Measurements from ENCODE around the gene STK39.
A peak's percentile ranks its signal among the peaks of the same experiment; 100 is the strongest.

STK39 gene

DNA sequence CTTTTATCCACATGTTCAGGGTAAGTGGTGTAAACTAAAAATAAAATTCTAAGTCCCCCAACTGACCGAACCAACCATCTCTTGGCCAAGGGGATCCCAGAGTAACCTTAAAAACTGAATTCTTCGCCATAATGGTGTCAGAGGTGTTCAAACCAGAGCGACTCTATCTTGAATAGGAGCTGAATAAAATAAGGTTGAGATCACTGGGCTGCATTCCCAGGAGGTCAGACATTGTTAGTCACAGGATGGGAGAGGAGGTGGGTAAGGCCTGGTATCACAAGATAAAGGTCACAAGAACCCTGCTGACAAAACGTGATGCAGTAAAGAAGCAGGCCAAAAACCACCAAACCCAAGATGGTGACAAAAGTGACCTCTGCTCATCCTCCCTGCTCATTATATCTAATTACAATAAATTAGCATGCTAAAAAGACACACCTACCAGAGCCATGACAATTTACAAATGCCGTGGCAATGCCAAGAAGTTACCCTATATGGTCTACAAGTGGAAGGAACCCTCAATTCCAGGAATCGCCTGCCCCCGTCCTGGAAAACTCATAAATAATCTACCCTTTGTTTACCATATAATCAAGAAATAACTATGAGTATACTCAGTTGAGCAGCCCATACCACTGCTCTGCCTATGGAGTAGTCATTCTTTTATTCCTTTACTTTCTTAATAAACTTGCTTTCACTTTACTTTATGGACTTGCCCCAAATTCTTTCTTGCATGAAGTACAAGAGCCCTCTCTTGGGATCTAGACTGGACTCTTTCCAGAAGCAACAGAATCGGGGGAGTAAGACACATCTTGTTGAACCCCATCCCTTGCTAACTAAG is 302.4 kb downstream of the STK39 start:
- no peak for DNase-seq

DNA sequence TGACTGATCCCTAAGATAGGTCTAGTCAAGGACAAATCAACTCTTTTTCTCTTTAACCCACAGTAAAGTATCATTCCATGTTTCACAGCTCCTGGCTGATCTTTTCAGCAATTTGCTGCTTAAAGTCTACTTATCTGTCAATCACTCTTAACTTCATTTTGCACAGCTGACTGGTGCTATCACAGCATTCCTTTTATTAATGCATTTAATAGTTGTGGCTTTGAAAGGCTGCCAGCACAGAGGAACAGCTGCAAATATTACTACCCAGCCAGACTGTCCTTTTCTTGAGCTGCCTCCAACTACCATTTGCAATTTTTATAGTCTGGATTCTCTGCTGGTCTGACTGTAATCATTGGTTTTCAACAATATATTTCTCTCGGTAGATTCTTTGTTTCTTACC is 303.5 kb downstream of the STK39 start:
- DNase-seq = no peak

DNA sequence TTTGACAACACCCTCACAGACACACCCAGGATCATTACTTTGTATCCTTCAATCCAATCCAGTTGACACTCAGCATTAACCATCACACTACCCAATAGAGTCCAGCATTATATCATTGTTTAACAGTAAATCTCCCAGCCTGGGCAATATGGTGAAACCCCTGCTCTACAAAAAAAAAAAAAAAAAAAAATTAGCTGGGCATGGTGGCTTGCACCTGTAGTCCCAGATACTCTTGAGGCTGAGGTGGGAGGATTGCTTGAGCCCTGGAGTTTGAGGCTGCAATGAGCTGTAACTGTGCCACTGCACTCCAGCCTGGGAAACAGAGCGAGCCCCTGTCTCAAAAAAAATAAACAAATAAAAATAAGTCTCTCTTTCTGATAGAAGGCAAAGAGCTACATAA is 304.0 kb downstream of the STK39 start:
- no peak for DNase-seq

DNA sequence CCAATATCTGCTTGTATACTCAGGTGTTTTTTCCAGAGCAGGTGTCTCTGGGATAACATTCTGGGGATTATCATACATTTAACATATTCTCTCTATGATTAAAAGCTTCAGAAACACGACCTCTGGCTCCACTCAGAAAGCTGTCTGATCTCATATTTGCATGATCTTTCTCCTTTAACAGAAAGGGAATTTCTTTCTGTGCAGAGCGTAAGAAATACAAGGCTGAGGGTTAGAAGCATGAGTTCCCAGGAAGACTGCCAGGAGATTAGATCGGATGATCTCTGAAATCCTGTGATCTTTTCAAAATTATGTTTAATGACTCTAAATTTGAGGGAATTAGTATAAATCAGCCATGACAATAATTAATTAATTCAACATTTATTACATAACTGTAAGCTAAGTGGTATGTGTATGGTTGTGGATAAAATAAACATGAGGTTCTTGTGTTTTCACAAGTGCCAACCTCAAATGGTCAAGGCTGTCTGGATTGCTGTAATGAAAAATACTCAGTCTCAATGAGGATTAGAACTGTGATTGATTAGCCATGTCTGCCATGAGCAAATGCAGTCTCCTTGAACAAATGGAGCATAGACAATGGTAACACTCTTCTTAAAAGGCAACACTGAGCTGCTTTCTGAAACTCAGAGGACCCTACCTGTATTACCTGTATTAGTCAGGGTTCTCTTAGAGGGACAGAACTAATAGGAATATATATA is 304.9 kb downstream of the STK39 start:
- DNase-seq = no peak

DNA sequence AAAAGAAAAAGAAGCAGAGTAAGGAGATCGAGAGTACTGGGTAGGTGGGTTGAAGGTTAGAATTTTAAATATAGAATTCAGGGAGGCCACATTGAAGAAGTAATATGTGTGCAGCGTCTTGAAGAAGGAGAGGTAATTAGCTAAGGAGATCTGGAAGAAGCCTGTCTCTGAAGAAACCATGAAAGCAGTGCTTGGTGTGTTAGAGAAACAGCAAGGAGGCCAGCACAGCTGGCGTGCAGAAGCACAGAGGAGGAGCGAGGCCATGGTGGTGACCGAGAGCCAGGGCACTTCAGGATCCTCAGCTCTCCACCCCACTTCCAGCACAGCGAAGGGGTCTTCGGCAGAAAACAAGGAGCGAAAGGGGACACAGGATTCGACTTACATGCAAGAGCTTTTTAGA is 305.8 kb downstream of the STK39 start:
- DNase-seq = no peak

DNA sequence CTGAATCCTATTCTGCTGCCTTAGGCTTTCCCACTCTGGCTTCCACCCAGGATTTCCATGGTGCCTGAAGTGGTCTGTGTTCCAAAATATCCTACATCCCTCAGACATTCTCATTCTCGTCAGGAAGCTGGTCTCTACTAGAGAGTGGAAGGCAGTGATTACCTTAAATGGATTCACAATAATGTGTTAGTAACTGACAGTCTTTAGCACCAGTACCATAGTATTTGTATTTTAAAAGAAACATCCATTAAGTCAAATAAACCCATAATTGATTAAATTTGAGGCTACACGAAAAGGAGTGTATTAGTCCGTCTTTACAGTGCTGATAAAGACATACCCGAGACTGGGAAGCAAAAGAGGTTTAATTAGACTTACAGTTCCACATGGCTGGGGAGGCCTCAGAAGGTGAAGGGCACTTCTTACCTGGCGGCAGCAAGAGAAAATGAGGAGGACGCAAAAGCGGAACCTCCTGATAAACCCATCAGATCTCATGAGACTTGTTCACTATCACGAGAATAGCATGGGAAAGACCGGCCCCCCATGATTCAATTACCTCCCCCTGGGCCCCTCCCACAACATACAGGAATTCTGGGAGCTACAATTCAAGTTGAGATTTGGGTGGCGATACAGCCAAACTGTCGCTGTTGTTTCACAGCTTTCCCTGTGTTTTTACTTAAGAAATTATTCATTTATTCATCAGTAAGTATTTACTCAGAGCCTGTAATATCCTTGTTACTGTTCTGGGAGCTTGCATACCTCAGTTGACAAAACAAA is 306.5 kb downstream of the STK39 start:
- DNase-seq = no peak

DNA sequence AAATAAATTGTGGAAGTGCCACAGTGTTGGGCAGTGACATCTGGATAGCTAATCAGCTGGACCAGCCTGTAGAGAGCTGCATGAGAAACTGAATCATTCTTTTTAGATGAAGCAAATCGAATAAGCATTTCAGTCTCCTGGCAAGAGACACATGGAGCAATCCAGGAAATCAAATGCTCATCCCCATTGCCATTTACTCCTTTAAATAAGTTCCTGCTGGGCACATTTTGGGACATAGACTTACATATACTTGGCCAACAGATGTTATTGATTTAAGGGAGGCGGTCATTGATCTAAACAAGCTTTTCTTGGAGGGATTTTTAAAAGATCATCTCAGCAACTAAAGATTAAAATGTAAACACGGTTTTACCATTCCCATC is 307.1 kb downstream of the STK39 start:
- DNase-seq = no peak

DNA sequence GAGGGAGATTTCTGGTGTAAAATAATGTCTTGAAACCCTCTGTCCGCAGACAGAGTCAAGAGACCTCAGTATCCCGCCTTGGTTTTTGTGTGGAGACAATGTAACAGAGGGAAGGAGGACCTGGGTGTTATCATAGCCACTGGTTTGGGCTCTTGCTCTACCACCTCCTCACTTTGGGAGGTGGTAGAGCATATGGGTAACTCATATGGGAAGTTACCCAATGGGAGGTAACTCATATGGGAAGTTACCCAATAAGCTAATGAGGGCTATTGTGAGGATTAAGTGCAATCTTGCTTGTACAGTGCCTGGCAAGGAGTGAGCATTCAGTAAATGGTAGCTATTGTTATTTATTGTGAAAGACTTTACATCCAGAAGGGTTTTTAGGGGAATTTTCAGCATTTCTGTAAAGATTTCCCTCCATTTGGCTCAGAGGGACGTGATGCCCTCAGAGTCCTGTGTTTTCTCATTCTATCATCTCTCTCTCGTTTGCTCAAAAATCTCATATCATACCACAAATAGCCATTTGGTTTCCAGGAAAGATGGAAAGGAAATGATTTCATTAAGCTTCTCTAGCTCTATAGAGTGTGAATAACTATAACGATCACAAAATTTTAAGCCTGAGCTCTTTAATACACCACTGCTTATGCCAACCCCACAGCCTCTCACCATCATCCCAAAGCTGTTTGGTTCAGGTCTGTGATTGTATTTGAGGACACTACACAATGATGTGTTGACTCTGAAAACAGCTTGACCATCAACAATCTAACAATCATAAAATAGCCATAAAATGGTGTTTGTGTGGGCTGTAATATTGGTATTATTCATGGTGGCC is 307.7 kb downstream of the STK39 start:
- DNase-seq = no peak

DNA sequence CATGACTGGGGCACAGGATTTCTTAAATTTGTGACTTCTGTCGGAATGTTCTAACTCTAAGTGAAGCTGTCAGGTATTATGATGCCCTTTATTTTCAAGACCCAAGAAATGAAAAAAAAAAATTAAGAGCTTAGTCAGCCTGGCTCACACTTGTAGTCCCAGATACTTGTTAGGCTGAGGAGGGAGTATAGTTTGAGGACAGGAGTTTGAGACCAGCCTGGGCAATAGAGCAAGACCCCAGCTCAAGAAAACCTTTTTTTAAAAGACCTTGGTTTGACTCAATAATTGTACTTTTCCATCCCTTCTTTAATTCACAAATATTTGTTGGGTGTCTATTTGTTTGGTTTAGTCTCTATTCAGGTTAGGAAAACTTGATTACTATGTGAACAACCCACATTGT is 310.0 kb downstream of the STK39 start:
- no peak for DNase-seq

DNA sequence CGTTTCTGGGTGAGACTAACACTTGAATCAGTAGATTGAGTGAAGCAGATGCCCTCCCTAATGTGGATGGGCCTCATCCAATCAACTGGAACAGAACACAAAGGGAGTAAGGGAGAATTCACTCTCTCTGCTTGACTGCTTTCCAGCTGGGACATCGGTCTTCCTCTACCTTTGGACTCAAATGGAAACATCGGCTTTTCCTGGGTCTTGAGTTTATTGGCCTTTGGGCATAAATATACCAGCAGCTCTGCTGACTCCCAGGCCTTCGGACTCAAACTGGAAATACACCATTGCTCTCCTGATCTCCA is 311.6 kb downstream of the STK39 start:
- DNase-seq = no peak

DNA sequence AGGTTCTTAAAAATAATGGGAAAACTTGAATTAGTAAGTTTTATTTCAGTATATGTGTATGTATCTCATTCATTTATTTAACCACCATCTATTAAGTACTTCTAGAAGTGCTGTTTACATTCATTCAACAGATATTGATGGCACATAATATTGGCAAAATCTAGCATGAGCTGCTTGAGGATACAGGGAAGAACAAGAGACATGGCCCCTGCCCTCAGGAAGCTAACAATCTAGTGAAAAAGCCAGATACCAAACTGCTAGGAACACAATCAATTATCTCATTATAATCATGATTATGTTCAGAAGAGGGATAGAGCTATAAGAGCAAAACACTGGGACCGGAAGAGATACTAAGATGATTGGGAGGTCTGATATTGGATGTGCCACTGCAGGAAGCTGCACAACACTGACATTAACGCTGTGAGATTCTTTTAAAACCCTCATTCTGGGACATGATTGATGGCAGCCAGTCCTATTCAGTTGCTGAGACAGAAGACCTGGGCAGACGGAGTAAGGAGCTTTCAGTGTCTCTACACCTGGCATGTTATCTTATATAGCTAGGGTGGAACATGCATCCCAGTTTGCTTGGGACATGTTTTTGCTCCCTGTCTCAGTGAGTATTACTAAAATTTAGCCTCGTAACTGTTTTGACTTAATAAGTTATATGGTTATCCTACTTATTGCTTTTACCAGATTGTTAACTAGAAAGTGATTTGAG is 314.1 kb downstream of the STK39 start:
- DNase-seq = no peak

DNA sequence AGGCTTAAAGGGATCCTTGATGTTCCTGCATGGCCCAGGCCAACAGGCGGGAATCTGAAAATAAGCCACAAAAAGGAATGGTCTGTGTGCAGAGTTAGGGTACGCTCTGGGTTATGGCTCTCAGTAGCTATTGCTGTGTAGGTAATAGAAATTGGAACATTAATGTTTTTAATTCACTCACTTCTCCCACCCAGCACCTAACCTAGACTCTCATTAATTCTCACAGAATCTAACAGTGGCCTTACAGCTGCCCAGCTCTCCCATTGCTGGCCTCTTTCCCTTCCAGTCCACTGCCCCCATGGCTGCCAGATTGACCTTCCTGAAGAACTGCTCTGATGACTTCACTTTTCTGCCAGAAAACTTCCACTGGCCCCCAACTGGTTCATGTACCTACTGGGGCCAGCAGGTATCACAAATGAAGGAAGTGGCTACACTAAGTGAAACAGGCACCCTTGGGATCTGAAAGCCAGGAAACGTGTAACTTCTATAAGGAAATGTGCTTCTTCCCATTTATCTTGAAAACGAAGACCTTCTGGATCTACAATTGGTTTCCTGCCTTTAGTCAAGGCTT is 315.2 kb downstream of the STK39 start:
- no peak for DNase-seq

DNA sequence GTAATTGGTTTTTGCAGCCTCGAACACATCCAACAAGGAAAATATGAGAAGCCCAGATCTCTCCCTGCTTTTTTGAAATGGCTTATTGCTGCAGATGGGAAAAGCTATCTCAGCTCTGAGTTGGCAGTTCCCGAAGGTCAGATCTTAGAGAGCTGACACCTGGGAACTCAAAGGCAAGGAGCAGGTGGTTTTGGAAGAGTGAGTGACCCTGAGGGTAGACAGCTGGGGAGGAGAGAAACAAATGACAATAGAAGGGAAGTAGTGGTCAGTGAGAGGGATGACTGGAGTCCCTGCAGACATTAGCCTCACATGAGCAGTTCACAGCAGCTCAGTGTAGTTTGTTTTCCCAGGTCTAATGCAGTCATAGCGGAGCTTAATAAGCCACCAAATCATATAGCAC is 317.9 kb downstream of the STK39 start:
- DNase-seq = no peak

DNA sequence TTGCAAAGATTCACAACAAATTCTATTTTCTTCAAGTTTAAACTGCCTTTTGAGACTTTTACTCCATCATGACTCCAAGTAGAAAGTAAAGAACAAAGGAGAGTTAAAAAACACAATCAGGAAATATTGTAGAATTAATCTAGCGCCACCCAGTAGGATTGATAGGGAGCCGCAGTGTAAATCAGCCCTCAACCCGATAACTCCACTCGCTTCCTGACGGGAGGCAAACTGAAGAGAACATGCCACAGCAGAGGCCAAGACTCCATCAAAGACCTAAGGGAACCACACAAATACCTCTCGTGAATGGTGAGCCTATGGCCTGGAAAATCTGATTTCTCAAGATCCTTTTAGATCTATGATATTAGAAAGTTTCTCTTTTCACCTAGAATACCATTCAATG is 319.0 kb downstream of the STK39 start:
- DNase-seq = no peak

DNA sequence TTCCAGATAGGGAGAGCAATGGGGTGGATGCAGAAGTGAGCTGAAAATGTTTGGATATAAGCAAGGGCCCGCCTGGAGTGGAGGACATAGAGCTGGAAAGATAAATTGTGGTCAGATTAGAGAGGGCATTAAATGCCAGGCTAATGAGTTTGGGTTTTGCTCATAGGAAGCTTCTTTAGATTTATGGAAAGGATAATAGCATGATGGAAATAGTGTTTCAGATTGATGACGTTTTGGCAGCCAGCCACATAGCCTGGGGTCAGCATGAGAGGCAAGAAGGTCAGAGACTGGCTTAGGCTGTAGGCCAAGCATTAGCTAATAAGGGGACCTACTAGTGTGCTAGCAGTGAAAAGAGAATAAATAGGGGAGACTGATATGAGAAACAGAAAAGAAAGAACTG is 321.6 kb downstream of the STK39 start:
- DNase-seq = no peak

DNA sequence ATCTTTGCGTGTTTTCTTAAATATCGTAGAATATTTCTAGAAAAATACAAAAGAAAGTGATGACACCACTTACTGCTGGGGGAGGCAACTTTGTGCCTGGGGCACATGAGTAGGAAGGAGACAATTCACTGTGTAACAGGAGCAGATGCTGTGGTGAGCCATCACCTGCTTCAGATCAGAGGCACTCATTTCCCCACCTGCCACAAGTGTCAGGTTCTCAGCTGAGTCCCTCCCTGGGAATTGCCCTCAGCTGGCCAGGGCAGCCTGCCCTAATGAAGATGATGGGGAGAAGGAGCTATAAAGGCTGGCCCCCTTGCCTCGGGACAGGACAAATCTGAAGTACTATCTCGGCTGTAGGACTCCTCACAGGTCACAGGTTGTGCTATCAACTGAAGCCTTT is 322.8 kb downstream of the STK39 start:
- DNase-seq = peak; percentile 50

DNA sequence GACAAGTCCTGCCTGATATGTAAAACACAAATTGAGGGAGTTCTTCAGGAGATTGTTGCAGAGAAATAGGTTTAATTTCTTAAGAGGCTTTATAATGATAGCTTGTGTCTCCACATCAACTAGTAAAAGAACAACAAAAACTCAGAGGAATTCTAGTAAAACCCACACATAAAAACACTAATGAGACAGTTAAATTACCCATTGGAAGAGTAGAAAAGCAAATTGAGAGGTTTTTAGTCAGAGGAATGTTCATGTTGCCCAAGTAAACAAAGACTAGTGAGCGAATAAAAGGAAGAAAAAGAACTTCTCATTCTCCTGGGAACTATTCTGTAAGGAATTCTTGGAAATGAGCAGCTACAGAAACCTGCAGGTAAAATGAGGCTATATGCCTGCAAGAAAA is 330.6 kb downstream of the STK39 start:
- no peak for DNase-seq

DNA sequence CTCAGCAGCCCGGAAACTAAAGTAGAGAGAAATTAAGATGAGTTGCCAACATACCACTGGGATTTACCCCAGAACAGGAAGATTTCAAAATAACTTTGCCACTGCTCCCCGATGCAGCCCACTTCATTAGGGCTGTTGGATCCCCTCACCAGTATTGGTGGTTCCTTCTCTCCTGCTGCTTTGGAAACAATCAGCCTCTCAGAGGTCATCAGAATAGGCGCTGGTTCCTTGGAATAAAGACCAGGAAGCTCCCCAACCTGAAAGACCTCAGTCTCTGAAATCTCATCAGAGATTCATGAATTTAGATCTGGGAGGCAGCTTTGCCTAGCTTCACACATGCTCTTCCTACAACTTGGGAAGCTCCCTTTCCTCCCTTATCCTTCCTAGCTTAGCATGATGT is 332.4 kb downstream of the STK39 start:
- no peak for DNase-seq

DNA sequence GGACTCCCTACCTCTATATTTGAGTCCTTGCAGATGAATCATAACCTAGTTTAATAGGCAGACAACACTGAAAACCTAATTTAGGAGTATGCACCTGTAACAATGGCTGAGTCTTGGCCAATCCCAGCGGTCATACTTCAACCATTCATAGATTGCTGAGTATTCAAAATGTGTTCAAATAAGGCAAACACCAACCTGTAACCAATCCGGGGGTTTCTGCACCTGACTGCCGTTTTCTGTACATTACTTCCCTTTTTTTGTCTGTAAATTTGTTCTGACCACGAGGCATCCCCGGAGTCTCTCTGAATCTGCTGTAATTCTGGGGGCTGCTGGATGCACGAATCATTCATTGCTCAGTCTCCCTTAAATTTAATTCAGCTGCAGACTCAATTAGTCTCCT is 338.6 kb downstream of the STK39 start:
- no peak for DNase-seq

DNA sequence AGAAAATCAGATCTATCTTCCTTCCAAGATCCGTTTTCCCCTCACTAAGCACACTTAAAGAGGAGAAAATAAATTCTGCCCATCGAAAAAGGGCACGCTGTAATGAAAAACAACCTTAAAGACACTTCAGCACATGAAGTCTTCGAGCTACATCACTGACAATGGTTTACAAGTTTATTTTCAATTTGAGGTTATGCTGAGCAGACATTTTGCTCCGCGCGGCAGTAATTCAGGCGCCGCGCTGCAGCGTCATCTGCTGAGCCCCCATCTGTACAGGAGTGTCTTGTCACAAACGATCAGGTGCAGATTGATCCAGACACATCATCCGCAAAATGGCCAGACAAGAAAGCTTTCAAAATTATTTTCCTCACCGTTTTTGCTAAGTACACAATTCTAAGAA is 341.7 kb downstream of the STK39 start:
- DNase-seq = no peak

Data from NCI-H510A (cell line).